ENCODE data around the gene ROPN1.
"Not testable (repeated sequence)": the region's sequence is repeated elsewhere in the genome, so short reads cannot be mapped to it uniquely, and the experiment has no call there.

DNA sequence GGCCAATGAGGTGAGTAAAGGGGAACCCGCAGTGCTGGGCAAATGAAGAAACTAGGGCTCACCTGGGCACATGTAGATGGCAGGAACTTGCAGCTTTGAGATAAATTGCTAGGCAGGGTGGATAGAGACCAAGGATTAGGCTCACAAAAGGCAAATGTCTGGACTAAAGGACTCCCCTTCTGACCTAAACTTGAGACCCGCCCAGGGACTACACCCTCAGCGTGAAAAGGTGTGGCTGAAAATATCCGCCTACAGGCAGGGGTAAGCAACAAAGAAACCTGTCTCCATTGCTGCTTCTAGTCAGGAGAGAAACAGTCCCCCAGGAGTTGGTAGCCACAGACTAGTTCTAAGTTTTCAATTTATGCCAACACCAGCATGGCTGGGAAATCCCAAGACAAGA is 10.6 kb downstream of the ROPN1 start:
- TF ChIP-seq, protein P1, sequence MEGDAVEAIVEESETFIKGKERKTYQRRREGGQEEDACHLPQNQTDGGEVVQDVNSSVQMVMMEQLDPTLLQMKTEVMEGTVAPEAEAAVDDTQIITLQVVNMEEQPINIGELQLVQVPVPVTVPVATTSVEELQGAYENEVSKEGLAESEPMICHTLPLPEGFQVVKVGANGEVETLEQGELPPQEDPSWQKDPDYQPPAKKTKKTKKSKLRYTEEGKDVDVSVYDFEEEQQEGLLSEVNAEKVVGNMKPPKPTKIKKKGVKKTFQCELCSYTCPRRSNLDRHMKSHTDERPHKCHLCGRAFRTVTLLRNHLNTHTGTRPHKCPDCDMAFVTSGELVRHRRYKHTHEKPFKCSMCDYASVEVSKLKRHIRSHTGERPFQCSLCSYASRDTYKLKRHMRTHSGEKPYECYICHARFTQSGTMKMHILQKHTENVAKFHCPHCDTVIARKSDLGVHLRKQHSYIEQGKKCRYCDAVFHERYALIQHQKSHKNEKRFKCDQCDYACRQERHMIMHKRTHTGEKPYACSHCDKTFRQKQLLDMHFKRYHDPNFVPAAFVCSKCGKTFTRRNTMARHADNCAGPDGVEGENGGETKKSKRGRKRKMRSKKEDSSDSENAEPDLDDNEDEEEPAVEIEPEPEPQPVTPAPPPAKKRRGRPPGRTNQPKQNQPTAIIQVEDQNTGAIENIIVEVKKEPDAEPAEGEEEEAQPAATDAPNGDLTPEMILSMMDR (IDR thresholded peaks at IDR 0.05): not testable (repeated sequence)
- TF ChIP-seq POLR2AphosphoS5 (IDR thresholded peaks at IDR 0.05; ENCODE audit: low read depth, low read length); SIN3A (IDR thresholded peaks at IDR 0.05; ENCODE audit: borderline replicate concordance, insufficient read depth, low read depth, low read length); TCF7L2 (IDR thresholded peaks at IDR 0.05; ENCODE audit: low read depth, low read length): not testable (repeated sequence)

All from Panc1 (cell line).